HUES48 (cell line): ENCODE data around the gene WDR70.
"Not testable (repeated sequence)": the region's sequence is repeated elsewhere in the genome, so short reads cannot be mapped to it uniquely, and the experiment has no call there.

Experiments
- H3K27ac ChIP-seq: one replicate; pipeline ENCODE4 v1.7.0; 2013; ENCODE audit warnings: low read depth, low read length, inconsistent platforms
- H3K27me3 ChIP-seq: 2 replicates; pipeline ENCODE4 v1.6.1; 2013; ENCODE audit warnings: mild to moderate bottlenecking, low read length; ENCODE audit not compliant: control insufficient read depth, insufficient read depth
- H3K36me3 ChIP-seq: 2 replicates; pipeline ENCODE4 v1.6.1; 2013; ENCODE audit warnings: low read length; ENCODE audit not compliant: control insufficient read depth, insufficient read depth
- H3K4me1 ChIP-seq: 2 replicates; pipeline ENCODE4 v1.6.1; 2013; ENCODE audit warnings: mild to moderate bottlenecking, low read length; ENCODE audit not compliant: control insufficient read depth, insufficient read depth
- H3K4me3 ChIP-seq: 2 replicates; pipeline ENCODE4 v1.5.1; 2013; ENCODE audit warnings: mild to moderate bottlenecking, low read depth, low read length
- H3K9ac ChIP-seq: 2 replicates; pipeline ENCODE4 v1.6.1; 2013; ENCODE audit warnings: mild to moderate bottlenecking, low read depth, low read length, moderate library complexity
- H3K9me3 ChIP-seq: 2 replicates; pipeline ENCODE4 v1.6.1; 2013; ENCODE audit warnings: low read length; ENCODE audit not compliant: control insufficient read depth, insufficient read depth

WDR70 gene

GRCh38 chr5:37570597-37570996 lies 191.5 kb downstream of the WDR70 start:
- Histone ChIP-seq H3K4me1 (no peaks in the 10 kb centered on the region), H3K9ac (no peak overlapping the region), H3K36me3 (no peaks in the 10 kb centered on the region), H3K9me3 (no peaks in the 10 kb centered on the region), H3K27ac (no peak overlapping the region), H3K27me3 (no peaks in the 10 kb centered on the region), H3K4me3 (no peak overlapping the region)

- no peaks in the 10 kb centered on the region for H3K9me3 ChIP-seq
- no peaks in the 10 kb centered on the region for H3K36me3 ChIP-seq
- no peak overlapping the region for H3K27ac ChIP-seq
- H3K4me1 ChIP-seq, result no peaks in the 10 kb centered on the region
- H3K9ac ChIP-seq, result no peak overlapping the region
- no peaks in the 10 kb centered on the region for H3K27me3 ChIP-seq
- H3K4me3 ChIP-seq, result no peak overlapping the region
Measured at GRCh38 chr5:37571985-37572384, 192.9 kb downstream of the WDR70 start.

GRCh38 chr5:37575541-37576489 lies 196.7 kb downstream of the WDR70 start:
- H3K27me3 ChIP-seq, result no peaks in the 10 kb centered on the region
- no peak overlapping the region for H3K4me3 ChIP-seq
- no peak overlapping the region for H3K9ac ChIP-seq
- no peaks in the 10 kb centered on the region for H3K36me3 ChIP-seq
- H3K4me1 ChIP-seq, result no peaks in the 10 kb centered on the region
- no peak overlapping the region for H3K27ac ChIP-seq
- H3K9me3 ChIP-seq, result no peaks in the 10 kb centered on the region

GRCh38 chr5:37576552-37576951 lies 197.4 kb downstream of the WDR70 start:
- Histone ChIP-seq H3K27me3 (no peaks in the 10 kb centered on the region), H3K27ac (no peak overlapping the region), H3K9ac (no peak overlapping the region)

GRCh38 chr5:37578176-37578575 lies 199.1 kb downstream of the WDR70 start:
- H3K9ac ChIP-seq, result no peak overlapping the region
- H3K9me3 ChIP-seq, result no peaks in the 10 kb centered on the region
- no peaks in the 10 kb centered on the region for H3K27me3 ChIP-seq
- H3K4me1 ChIP-seq, result no peaks in the 10 kb centered on the region
- H3K36me3 ChIP-seq, result no peaks in the 10 kb centered on the region
- no peak overlapping the region for H3K4me3 ChIP-seq
- no peak overlapping the region for H3K27ac ChIP-seq

More at GRCh38 chr5:37576552-37576951, 197.4 kb downstream of the WDR70 start:
- no peaks in the 10 kb centered on the region for H3K36me3 ChIP-seq
- H3K9me3 ChIP-seq, result no peaks in the 10 kb centered on the region
- H3K4me3 ChIP-seq, result no peak overlapping the region
- H3K4me1 ChIP-seq, result no peaks in the 10 kb centered on the region

GRCh38 chr5:37580106-37580505 lies 201.0 kb downstream of the WDR70 start:
- no peak overlapping the region for H3K27ac ChIP-seq
- H3K36me3 ChIP-seq, result no peaks in the 10 kb centered on the region
- H3K4me3 ChIP-seq, result no peak overlapping the region
- no peaks in the 10 kb centered on the region for H3K27me3 ChIP-seq
- no peak overlapping the region for H3K9ac ChIP-seq
- no peaks in the 10 kb centered on the region for H3K4me1 ChIP-seq
- no peaks in the 10 kb centered on the region for H3K9me3 ChIP-seq

- Histone ChIP-seq H3K9ac (no peak overlapping the region), H3K27me3 (no peaks in the 10 kb centered on the region), H3K9me3 (no peaks in the 10 kb centered on the region), H3K36me3 (no peaks in the 10 kb centered on the region), H3K4me1 (no peaks in the 10 kb centered on the region), H3K4me3 (no peak overlapping the region), H3K27ac (no peak overlapping the region)
Measured at GRCh38 chr5:37582202-37582601, 203.1 kb downstream of the WDR70 start.

GRCh38 chr5:37593292-37593691 lies 214.2 kb downstream of the WDR70 start:
- H3K9ac ChIP-seq, H3K27ac ChIP-seq, H3K4me3 ChIP-seq, H3K36me3 ChIP-seq, H3K9me3 ChIP-seq, H3K4me1 ChIP-seq, H3K27me3 ChIP-seq: not testable (repeated sequence)

- H3K4me1 ChIP-seq, H3K9ac ChIP-seq, H3K27ac ChIP-seq, H3K27me3 ChIP-seq, H3K36me3 ChIP-seq, H3K9me3 ChIP-seq, H3K4me3 ChIP-seq: not testable (repeated sequence)
Measured at GRCh38 chr5:37594864-37595263, 215.7 kb downstream of the WDR70 start.

GRCh38 chr5:37598733-37599132 lies 219.6 kb downstream of the WDR70 start:
- H3K9me3 ChIP-seq, result no peaks in the 10 kb centered on the region
- H3K4me1 ChIP-seq, result no peaks in the 10 kb centered on the region
- no peak overlapping the region for H3K4me3 ChIP-seq
- no peak overlapping the region for H3K9ac ChIP-seq
- no peaks in the 10 kb centered on the region for H3K27me3 ChIP-seq
- H3K27ac ChIP-seq, result no peak overlapping the region
- H3K36me3 ChIP-seq, result no peaks in the 10 kb centered on the region

GRCh38 chr5:37601163-37601562 lies 222.0 kb downstream of the WDR70 start:
- Histone ChIP-seq H3K9ac (no peak overlapping the region), H3K27ac (no peak overlapping the region), H3K36me3 (no peaks in the 10 kb centered on the region), H3K4me3 (no peak overlapping the region), H3K4me1 (no peaks in the 10 kb centered on the region), H3K27me3 (no peaks in the 10 kb centered on the region), H3K9me3 (no peaks in the 10 kb centered on the region)
